GM19468 (cell line): ENCODE results near the gene SZRD1.
"Not testable (repeated sequence)": the region's sequence is repeated elsewhere in the genome, so short reads cannot be mapped to it uniquely, and the experiment has no call there.

ENCODE experiments used
- ATAC-seq: cut with Tn5 transposase; IDR thresholded peaks from one replicate; pipeline ENCODE4 v1.9.1; 2021; ENCODE audit warnings: mild to moderate bottlenecking, moderate library complexity, moderate number of reproducible peaks; ENCODE audit not compliant: unreplicated experiment; ENCODE audit errors: extremely low read depth

Gene SZRD1, protein sequence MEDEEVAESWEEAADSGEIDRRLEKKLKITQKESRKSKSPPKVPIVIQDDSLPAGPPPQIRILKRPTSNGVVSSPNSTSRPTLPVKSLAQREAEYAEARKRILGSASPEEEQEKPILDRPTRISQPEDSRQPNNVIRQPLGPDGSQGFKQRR

DNA sequence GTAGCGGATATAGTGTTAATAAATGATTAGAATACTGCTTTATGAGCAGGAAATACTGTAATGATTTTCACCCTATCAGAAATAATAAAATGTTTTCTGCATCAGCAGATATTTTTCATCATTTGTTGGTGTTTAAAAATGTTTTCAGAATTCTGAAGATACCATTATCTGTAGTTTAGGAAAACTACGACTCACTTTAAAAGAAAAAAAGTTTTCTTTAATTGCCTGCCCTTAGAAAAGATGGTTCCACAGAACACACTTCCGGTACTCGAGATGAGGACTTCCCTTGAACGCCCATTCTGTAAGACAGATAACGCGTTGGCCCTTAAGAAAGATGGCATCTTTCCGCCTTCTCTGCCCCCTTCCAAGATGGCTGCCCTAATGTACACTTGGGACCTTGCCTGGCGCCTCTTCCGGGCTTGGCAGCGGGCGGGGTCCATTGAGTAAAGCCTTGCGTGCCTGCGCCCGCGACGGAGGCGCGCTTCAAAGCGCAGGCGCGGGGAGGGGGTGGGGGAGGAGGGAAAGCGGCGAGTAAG, at the start of gene SZRD1:
TSS of gene SZRD1 (plus strand) at position 521 of the 536 bp plus-strand sequence. CDS start 16 bp downstream, outside the sequence.
- peak; percentile 73 for ATAC-seq

DNA sequence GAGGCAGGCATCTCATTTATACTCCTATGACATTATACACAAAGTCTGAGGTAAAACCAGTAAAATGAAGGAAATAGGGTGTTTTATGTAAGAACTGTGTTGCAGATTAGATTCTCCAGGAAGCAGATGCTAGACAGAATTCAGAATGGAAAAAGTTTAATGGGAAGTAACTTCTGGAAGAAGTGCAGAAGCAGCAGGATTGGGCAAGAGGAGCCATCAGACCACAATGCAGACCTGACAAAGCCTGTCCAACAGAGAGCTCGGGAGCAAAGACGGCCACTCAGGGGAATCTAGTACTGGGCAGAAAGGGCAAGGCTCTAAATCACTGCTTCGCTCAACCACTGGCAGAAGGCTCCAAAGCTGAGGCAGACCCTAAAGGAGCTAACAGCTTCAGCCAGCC, 48.5 kb upstream of the SZRD1 start:
- ATAC-seq, result no peak

DNA sequence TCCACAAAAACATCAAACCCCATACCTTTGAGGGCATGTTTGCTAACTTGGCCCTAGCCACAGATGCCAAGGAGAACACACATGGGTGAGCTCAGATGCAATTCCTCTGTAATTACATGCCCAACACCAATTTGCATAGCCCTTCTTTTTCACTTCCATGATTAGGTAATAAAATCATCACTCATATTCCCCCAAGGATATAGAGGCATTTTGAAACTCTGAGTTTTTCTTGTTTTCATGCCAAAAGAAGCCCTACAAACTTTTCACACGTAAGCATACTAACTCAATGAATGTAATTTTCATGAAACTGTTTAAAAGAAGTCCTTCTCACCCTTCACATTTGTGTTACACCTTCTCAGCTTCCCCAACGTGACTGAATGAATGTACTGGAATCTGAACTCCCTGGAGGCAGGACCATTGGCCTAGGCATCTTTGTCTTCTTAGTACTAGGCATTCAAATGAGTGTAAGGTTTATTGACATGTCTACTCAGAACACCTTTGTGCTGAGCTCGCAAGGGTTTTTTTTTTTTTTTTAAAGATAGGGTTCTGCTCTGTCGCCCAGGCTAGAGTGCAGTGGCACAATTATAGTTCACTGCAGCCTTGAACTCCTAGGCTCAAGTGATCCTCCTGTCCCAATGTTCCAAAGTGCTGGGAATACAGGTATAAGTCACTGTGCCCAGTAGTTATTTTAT, 45.7 kb upstream of the SZRD1 start:
- ATAC-seq, result no peak

DNA sequence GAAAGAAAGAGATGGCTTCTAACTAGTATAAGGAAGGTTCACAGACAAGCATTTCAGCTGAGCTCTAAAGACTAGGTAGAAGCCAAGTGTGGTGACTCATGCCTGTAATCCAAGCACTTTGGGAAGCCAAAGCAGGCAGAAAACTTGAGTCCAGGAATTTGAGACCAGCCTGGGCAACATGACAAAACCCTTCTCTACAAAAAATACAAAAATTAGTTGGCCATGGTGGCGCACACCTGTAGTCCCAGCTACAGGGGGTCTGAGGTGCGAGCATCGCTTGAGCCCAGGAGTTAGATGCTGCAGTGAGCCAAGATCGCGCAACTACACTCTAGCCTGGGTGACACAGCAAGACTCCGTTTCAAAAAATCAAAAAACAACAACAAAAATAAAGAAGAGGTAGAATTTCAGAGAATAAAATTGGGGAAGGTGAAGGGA, 42.6 kb upstream of the SZRD1 start:
- ATAC-seq, result no peak

DNA sequence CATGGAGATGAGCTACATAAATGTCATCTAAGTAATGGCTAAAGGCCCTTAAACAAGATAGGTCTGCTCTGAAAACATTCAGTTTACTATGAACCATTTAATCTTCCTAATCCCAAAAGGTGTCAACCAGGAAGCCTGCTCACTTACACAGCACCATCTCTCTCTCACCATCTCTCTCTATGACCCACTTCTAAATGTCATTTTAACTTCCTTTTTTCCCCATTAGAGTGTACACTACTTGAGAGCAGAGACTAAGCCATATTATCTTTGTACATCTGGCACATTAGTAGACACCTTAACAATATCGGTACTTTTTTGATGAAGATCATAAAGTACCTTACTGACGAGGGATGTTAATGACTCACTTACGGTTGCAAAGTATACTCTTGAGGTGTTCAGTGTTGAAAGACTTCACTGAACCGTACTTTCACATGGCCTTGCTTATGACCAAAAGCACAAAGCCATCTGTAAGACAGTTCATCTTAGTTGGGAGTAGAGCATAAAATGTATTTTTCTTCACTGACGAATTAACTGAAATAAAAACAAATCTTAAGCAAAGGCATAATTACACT, 40.1 kb upstream of the SZRD1 start:
- ATAC-seq, result no peak

DNA sequence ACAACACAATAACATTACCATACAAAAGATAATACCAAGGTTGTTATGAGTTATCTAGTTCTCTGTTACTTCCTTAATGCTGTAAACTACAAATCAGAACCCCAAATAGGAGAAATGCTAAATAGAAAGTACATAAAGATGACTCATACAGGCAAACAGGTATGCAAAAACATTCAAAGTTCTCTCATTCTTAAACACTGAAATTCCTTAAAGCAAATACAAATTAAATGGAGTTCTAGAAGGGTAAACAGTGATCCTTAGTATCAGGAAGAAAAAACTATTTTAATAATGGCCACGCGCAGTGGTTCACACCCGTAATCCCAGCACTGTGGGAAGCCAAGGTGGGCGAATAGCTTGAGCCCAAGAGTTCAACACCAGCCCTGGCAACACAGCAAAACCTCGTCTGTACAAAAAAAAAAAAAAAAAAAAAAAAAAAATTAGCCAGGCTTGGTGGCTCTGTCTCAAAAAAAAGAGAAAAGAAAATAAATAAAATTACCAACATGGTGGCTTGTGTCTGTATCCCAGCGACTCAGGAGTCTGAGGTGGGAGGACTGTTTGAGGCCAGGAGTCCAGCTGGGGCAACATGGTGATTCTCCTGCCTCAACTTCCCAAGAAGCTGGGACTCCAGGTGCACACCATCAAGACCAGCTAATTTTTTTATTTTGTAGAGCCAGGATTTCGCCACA, 32.2 kb upstream of the SZRD1 start:
- no peak for ATAC-seq

DNA sequence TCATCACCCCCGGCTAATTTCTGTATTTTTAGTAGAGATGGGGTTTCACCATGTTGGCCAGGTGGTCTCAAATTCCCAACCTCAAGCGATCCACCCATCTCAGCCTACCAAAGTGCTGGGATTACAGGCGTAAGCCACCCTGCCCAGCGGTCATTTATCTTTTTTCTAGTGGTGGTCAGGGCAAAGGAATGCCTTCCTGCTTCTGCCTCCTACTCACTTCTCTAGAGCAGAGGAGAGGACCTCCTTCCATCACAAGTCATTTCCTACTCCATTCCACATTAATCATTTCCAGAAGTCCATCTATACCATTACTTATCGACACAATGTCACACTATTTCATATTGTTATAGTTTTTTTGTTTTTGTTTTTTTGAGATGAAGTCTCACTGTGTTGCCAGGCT, 28.1 kb upstream of the SZRD1 start:
- no peak for ATAC-seq

DNA sequence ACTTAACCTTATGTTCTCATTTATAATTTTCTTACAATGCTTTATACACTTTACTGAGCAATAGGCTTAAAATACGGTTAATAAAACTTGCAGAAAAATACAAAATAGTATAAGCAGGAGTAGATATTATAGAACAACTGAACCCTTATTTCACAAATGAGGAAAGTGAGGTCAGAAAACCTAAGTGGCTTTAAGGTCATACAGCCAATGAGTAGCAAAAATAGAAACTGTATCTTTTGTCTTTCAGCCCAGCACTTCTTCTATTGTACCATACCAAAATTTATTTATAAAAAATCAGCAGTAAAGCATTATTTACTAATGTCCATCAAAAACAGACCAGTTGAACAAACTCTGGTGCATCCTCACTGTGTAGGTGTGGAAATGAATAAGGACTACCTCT, 26.4 kb upstream of the SZRD1 start:
- no peak for ATAC-seq

DNA sequence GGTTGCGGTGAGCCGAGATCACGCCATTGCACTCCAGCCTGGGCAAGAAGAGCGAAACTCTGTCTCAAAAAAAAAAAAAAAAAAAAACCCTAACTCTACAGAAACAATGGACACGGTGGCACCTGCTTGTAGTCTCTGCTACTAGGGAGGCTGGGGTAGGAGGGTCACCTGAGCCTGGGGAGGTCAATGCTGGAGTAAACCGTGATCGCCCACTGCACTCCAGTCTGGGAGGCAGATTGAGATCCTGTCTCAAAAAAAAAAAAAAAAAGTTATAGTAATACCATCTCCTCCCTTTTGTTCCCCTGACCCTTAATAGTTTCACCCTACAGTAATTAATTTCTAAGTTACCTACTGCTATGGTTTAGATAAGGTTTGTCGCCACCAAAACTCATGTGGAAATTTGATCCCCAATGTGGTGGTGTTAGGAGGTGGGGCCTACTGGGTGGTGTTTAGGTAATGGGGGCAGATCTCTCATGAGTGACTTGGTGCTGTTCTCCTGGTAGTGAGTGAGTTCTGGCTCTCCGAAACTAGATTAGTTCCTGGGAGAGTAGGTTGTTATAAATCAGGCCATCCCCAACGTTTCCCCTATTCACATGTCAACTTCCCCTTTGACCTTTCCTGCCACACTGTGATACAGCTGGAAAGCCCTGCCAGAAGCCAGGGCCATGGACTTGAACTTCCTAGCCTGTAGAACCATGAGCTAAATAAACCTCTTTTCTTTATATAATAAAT, 24.5 kb upstream of the SZRD1 start:
- ATAC-seq, result no peak

DNA sequence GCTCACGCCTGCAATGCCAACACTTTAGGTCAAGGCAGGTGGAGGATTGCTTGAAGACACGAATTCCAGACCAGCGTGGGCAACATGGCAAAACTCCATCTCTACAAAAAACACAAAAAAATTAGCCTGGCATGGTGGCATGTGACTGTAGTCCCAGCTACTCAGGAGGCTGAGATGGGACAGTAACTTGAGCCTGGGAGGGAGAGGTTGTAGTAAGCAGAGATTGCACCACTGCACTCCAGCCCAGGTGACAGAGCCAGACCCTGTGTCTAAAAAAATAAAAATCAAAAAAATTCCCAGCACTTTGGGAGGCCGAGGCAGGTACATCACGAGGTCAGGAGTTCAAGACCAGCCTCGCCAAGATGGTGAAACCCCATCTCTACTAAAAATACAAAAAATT, 23.8 kb upstream of the SZRD1 start:
- ATAC-seq, result not testable (repeated sequence)

DNA sequence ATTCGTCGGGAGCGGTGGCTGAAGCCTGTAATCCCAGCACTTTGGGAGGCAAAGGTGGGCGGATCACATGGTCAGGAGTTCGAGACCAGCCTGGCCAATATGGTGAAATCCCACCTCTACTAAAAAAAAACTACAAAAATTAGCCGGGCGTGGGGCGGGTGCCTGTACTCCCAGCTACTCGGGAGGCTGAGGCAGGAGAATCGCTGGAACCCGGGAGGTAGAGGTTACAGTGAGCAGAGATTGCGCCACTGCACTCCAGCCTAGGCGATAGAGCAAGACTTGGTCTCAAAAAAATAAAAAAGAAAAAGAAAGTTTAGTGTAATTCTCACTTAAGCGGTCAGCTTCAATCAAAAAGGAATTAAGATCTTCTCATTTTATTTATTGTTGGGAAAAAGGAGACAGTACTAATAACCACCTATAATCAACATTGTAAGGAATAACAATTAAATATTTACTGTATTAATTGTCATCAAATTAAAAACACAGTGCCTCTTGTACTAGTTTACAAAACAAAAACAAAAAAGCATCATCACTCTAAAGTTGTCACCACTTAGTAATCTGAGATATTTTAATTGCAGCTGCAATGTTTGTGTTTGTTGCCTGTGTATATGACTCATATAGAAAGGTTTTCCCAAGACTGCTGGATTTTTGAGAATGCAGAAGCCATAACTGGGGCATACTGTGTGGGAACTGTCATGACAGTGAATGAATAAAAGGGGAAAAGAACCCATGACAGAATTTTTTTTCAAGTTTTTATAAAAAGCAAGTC, 18.4 kb upstream of the SZRD1 start:
- no peak for ATAC-seq

DNA sequence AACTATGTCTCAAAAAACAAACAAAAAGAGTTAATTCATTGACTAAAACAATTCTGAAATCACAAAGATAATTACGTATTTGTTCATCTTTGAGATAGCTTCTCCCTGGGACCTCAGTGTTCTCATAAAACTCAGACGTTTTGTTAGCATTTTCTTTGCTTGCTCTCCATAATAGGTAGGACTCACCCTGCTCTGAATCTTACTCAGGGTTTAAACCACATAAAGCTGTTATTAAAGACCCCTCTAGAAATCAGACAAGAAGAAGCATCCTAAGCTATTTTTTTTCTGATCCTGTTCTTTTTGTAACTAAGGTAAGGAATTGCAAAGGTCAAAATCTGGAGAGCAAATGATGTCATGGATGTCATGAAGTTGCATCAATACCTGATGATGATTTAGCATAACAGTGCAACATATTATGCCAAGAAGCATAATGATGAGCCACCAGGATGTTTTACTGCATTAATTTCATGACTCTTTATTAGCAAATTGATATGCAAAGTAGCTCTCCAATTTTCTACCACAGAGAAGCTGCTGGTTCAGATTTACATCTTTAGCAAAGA, 17.1 kb upstream of the SZRD1 start:
- ATAC-seq, result no peak

DNA sequence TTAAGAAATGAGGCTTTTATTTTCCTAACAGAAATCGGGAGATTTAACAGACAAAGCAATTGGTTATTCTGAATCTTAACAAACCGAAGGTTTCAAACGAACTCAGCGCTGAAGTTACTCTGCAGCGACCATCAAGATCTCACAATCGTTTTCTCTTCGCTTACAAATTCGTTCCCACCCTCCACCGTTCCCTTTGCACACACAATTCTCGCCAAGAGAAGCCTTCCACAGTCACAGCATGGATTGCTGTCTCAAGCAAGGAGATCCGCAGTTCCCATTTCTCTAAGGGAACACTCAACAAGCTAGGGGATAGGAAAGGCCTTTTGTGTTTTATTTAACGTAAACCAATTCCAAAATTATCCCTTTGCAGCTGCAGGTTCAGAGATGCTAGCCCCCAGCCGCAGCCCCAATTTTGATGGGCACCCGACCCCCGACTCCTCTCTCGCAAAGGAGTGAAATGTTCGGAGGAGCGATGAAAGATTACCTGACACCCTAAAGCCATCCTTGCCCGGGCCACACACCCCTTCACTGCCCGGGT, 15.5 kb upstream of the SZRD1 start:
- ATAC-seq, result no peak

DNA sequence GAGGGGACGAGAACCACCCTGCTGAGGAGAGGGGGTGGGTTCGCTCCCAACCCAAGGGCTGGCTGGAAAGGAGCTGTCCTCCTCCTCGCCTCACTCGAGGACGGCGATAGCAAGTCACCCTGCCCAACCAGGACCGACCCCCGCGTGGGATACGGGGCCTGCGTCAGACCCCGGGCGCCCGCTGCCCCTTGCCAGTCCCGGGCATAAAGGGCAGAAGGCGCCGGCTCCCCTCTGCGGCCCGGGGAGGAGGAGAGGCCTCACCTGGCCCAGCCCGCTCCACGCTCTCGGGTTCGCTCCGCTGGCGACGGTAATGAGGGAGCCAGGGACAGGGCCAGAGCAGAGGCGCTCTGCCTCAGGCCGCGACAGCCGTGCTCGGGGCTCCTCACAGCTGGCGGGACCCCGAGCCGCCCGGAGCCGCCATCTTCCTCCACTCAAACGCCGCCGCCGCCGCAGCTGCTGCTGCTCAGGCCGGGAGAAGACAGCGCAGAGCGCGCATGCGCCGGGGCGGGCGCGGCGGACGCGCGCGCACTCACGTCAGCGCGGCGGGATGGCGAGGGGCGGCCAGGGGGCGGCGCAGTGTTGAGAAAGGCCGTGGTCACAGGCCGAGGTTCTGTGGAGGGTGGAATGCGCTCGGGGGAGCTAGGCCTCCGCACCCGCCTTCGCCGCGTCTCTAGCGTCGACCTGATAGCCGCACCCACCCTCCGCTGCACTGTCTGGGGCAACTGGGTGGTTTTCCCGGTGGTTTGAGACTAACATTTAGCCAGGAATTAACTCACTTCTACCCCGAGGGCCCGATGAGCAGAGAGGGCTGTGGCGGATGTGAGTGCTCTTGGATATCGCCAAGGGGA, 14.8 kb upstream of the SZRD1 start, which contains the start of gene FBXO42:
TSS of gene FBXO42 (minus strand) at position 487 of the 848 bp plus-strand sequence. CDS start 37,062 bp downstream, outside the sequence.
- ATAC-seq, result peak; percentile 77

DNA sequence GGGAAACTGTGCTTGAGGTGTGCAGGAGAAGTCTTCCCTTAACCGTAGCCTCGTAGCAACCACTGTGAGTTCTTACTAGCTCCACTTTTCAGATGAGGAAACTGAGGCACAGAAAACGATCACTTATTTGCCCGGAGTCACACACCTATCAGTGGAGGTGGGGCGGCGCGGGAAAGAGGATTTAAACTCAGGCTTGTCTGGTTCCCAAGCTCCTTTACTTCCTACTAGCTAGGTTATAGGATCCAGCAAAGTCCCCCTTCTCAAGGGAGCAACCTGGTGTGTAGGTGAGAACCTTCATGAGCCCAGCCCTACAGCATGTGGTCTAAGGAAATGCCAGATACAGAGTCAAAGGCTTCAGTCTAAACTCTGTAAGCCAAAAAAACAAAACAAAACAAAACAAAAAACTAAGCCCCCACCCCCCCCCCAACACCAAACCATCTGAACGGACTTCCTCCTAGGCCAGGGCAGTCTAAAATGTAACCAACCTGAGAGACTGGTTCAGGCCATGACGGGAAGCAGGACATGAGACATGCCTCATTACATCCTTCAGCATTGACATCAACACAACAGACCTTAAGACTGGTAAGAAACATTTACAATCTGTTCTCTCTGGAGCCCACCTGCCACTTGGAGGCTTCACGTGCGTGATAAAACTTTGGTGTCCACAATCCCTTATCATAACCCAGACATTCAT, 14.1 kb upstream of the SZRD1 start:
- ATAC-seq, result no peak

DNA sequence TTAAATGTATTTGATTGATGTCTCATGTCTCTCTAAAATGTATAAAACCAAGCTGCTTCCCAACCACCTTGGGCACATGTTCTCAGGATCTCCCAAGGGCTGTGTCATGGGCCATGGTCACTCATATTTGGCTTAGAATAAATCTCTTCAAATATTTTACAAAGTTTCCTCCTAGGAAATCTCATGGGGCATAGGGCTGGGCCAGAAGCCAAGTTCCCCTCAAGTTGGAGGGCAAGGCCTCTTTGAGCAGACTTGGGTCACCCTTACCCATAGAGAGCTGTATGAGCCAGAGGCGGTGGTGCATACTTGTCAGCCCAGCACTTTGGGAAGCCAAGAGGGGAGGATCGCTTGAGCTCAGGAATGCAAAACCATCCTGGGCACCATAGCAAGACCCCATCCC, 12.4 kb upstream of the SZRD1 start:
- ATAC-seq, result no peak

DNA sequence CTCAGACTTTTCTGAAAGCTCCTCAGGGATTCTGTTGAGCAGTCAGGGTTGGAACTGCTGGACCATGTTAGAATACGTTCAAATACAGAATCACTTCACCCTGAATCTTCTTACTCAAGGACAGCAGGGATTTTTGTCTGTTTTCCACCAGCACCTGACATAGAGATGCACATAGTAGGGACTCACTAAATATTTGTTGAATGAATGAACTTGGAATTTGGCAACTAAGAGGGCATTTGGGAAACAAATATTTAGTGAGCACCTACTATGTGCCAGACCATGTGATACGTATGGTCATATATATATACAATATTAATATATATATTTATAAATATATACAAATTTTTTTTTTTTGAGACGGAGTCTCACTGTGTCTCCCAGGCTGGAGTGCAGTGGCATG, 10.2 kb upstream of the SZRD1 start:
- no peak for ATAC-seq
